T-cell (primary cell): ENCODE measurements around the gene SUV39H1. TPM values are rescaled to one million over a fixed set of nuclear protein-coding genes. Genes with fewer than 3 reads are reported as not detected.
A peak's percentile ranks its signal among the peaks of the same experiment; 100 is the strongest.
"Not testable (repeated sequence)": the region's sequence is repeated elsewhere in the genome, so short reads cannot be mapped to it uniquely, and the experiment has no call there.

ENCODE experiments used
- ATAC-seq, 4 experiments: fragments of 200-7000 bp in 3 of 4; fragments of 150-1000 bp in 1 of 4; cut with Tn5 transposase; replicated peaks in 1 of 4; 1 replicate in 3 of 4; 2 replicates in 1 of 4; pipeline ENCODE4 v1.10.0; 2021; ENCODE audit warnings: moderate library complexity in 3 of 4, mild to moderate bottlenecking in 2 of 4, moderate number of reproducible peaks in 1 of 4
- CTCF ChIA-PET, 2 donors: fragments of 300-600 bp; sonication (Branson Sonifier 250); formaldehyde crosslinking; loops; one replicate each; lab custom pipeline; 2022; ENCODE audit warnings: antibody characterized with exemption in 2 of 2; lab: Charles Lee
- POLR2A ChIA-PET, 2 donors: fragments of 300-600 bp; sonication (Branson Sonifier 250); formaldehyde crosslinking; loops; one replicate each; lab custom pipeline; 2022; ENCODE audit warnings: antibody characterized with exemption in 2 of 2; lab: Charles Lee
- DNase-seq, 35 experiments: peaks; one replicate each; pipeline versions ENCODE4 v3.0.0 to v3.0.0-alpha.2; 2013 to 2023
- H3K27ac ChIP-seq: one replicate; pipeline ENCODE4 v1.5.1; 2013; ENCODE audit warnings: low read length
- H3K27me3 ChIP-seq, 2 experiments: replicated peaks in 1 of 2; 1 replicate in 1 of 2; 2 replicates in 1 of 2; pipeline versions ENCODE4 v1.6.1 to v1.7.0; 2013; ENCODE audit warnings: low read length in 1 of 2, mixed read lengths in 1 of 2; ENCODE audit not compliant: control insufficient read depth in 2 of 2, insufficient read depth in 2 of 2; ENCODE audit errors: extremely low read depth in 1 of 2
- H3K36me3 ChIP-seq, 2 donors: 1 replicate in 1 of 2; 2 replicates in 1 of 2; pipeline versions ENCODE4 v1.6.1 to v1.7.0; 2013; ENCODE audit warnings: low read length in 1 of 2; ENCODE audit not compliant: control insufficient read depth in 2 of 2, insufficient read depth in 1 of 2; ENCODE audit errors: extremely low read depth in 1 of 2
- H3K4me1 ChIP-seq, 2 experiments: 1 replicate in 1 of 2; 2 replicates in 1 of 2; pipeline versions ENCODE4 v1.6.1 to v1.7.0; 2013; ENCODE audit warnings: low read length in 2 of 2, mixed read lengths in 1 of 2; ENCODE audit not compliant: insufficient read depth in 2 of 2, control insufficient read depth in 1 of 2; ENCODE audit errors: extremely low read depth in 1 of 2
- H3K4me3 ChIP-seq, 2 donors: 1 replicate in 1 of 2; 2 replicates in 1 of 2; pipeline versions ENCODE4 v1.5.1 to v1.7.0; 2013; ENCODE audit warnings: mild to moderate bottlenecking in 2 of 2, low read length in 1 of 2, moderate library complexity in 1 of 2; ENCODE audit not compliant: control insufficient read depth in 1 of 2; ENCODE audit errors: extremely low read depth in 1 of 2
- H3K9me3 ChIP-seq: 2 replicates; pipeline ENCODE4 v1.7.0; 2013
- H3K27ac Mint-ChIP-seq, 2 donors: one replicate each; pipeline ENCODE4 v1.8.0; 2020 to 2021; ENCODE audit warnings: mild to moderate bottlenecking in 2 of 2, mixed read lengths in 2 of 2
- H3K27me3 Mint-ChIP-seq, 2 donors: one replicate each; pipeline ENCODE4 v1.8.0; 2021 to 2022; ENCODE audit warnings: mixed read lengths in 2 of 2
- H3K36me3 Mint-ChIP-seq: one replicate; pipeline ENCODE4 v1.8.0; 2021; ENCODE audit warnings: mixed read lengths
- H3K4me1 Mint-ChIP-seq, 3 donors: one replicate each; pipeline ENCODE4 v1.8.0; 2020 to 2022; ENCODE audit warnings: mixed read lengths in 3 of 3, mild to moderate bottlenecking in 1 of 3
- H3K4me3 Mint-ChIP-seq, 3 donors: one replicate each; pipeline ENCODE4 v1.8.0; 2020 to 2022; ENCODE audit warnings: mild to moderate bottlenecking in 3 of 3, mixed read lengths in 3 of 3, moderate library complexity in 3 of 3
- H3K9me3 Mint-ChIP-seq, 3 donors: one replicate each; pipeline ENCODE4 v1.8.0; 2020 to 2022; ENCODE audit warnings: mixed read lengths in 3 of 3
- WGBS: methylation state at CpG from one replicate; pipeline ENCODE4 v1.1.5; 2013; ENCODE audit warnings: missing lambda C conversion rate; ENCODE audit not compliant: insufficient coverage; 5-methylcytosine and 5-hydroxymethylcytosine counted together
- total RNA-seq, 35 experiments: library from RNA in 6 of 35; stranded (reverse) in 6 of 35; fragments of 120-200 nt in 1 of 35; gene quantifications; one replicate each; pipeline versions ENCODE4 v1.2.1 to v1.2.4 and lab custom pipeline; 2013 to 2026

The SUV39H1 gene, protein sequence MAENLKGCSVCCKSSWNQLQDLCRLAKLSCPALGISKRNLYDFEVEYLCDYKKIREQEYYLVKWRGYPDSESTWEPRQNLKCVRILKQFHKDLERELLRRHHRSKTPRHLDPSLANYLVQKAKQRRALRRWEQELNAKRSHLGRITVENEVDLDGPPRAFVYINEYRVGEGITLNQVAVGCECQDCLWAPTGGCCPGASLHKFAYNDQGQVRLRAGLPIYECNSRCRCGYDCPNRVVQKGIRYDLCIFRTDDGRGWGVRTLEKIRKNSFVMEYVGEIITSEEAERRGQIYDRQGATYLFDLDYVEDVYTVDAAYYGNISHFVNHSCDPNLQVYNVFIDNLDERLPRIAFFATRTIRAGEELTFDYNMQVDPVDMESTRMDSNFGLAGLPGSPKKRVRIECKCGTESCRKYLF
- total RNA-seq (10 to 100 TPM in 3 of 5 donors, 1 to 10 TPM in 2; 7.6 to 12.0 (median 10.6) TPM), total RNA-seq (lab: John Stamatoyannopoulos, UW) (3.3 to 33.6 (median 12.0) reads per million in 29 experiments)
- 7.3 TPM for total RNA-seq (2013)

DNA sequence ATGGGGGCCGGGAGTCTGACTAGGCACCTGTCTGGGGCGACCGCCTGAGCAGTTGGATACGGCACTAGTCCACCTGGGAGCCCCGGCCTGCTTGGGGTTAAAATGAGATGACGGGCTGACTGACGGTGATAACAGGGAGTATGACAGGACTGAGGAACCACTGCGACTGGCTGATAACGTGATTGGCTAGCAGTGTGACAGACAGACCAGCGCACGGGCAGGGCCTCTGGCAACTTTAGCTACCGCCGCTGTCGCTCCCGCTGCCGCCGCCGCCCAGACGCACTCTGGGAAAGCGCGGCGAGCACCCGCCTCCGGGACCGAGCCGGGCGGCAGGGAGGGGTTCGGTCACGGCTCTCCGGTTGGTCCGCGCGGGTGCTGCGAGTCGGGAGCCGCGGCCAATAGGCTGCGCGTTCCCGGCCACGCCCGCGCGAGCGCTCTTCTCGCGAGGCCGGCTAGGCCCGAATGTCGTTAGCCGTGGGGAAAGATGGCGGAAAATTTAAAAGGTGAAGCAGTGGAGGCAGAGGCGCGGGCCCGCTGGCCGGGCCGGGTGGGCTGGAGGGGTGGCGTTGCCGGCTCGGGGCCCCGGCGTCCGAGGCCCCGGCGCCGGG lies at the start of gene SUV39H1:
SUV39H1 (plus strand) TSS at position 434 of the 608 bp plus-strand sequence; CDS start at position 485, 51 bp downstream.
- ChIA-PET CTCF (interaction anchor here in 1 of 2 donors (1.0 kb wide), 1 partner anchor 41 kb away, joined by 3 read pairs; no protein-coding TSS in a partner anchor), POLR2A (interaction anchor here (0.6 to 1.0 kb wide), 4 partner anchors 21 to 201 kb away, joined by 3 to 6 read pairs (median 3); partner anchors contain the start of genes PQBP1 (in 1 of the 2) and TIMM17B (in 1 of the 2))
- peaks cover 0 to 9% of the 10 kb centered on the region in 2 donors for H3K27me3 Mint-ChIP-seq
- H3K27ac Mint-ChIP-seq = peak within 1 kb of the TSS; percentile 93 to 98
- peak within 1 kb of the TSS; percentile 68 for H3K4me3 ChIP-seq
- H3K27ac ChIP-seq = peak within 1 kb of the TSS; percentile 75
- H3K9me3 Mint-ChIP-seq = no peaks in the 10 kb centered on the region
- H3K4me1 ChIP-seq = peaks cover 0 to 15% of the 10 kb centered on the region in 2 experiments
- no peaks in the 10 kb centered on the region for H3K27me3 ChIP-seq
- 0% methylated on average over 25 of the region's 66 CpGs for WGBS
- peak; percentile 94 to 97 (median 96) for ATAC-seq
- DNase-seq = peak; percentile 58 to 91 (median 82)
- H3K4me1 Mint-ChIP-seq = peaks cover 29 to 30% (median 30%) of the 10 kb centered on the region in 3 donors
- H3K36me3 ChIP-seq = peaks cover 0 to 21% of the 10 kb centered on the region in 2 donors
- peaks cover 10% of the 10 kb centered on the region for H3K36me3 Mint-ChIP-seq
- peak within 1 kb of the TSS; percentile 82 to 91 (median 90) for H3K4me3 Mint-ChIP-seq
- H3K9me3 ChIP-seq = no peaks in the 10 kb centered on the region

DNA sequence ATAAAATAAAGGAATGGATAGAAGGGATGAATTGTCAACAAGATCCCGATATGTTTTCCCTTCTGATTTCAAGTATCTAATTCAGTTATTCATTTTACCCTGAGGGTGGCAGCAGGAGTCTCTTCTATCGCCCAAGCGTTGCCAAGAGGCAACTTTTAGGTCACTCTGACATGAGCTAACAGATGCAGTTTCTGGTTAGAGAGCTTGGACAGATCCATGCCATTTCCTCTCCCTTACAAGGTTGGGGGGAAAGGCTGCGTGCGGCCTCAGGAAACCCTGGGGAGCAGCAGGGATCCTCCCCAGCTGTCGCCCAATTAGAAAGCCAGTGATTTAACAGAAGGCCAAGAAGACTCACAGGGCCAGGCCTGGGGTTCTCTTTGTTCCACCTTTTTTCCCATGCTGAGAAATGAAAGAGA lies 48.2 kb upstream of the SUV39H1 start:
- ATAC-seq = peak in 3 of 4 experiments; percentile 60 to 78 (median 75)
- no peaks in the 10 kb centered on the region for H3K9me3 ChIP-seq
- no peaks in the 10 kb centered on the region for H3K27me3 ChIP-seq
- no peak overlapping the region for H3K27ac ChIP-seq
- DNase-seq = peak in 33 of 35 experiments; percentile 1 to 68 (median 22)
- no peaks in the 10 kb centered on the region for H3K27me3 Mint-ChIP-seq
- peak overlapping the region; percentile 74 for H3K27ac Mint-ChIP-seq
- peaks cover 0 to 11% (median 6%) of the 10 kb centered on the region in 3 donors for H3K4me1 Mint-ChIP-seq
- H3K36me3 ChIP-seq = no peaks in the 10 kb centered on the region
- H3K9me3 Mint-ChIP-seq = no peaks in the 10 kb centered on the region
- no peaks in the 10 kb centered on the region for H3K4me1 ChIP-seq
- POLR2A ChIA-PET = interaction anchor here (0.5 to 0.9 kb wide), 7 partner anchors 9 to 379 kb away, joined by 3 to 10 read pairs (median 4); partner anchors contain the start of gene PQBP1 (in 1 of the 2)
- CTCF ChIA-PET = interaction anchor here (0.7 to 1.5 kb wide), 16 partner anchors 66 to 300 kb away, joined by 3 to 7 read pairs (median 4); partner anchors contain the start of genes PQBP1 (in 2 of the 2), HDAC6 (in 1 of the 2), SLC35A2 (in 1 of the 2) and TIMM17B (in 1 of the 2)
- WGBS = no CpG with 5 or more reads among the region's 6 CpGs
- H3K4me3 ChIP-seq = no peak overlapping the region
- no peaks in the 10 kb centered on the region for H3K36me3 Mint-ChIP-seq
- no peak overlapping the region for H3K4me3 Mint-ChIP-seq

DNA sequence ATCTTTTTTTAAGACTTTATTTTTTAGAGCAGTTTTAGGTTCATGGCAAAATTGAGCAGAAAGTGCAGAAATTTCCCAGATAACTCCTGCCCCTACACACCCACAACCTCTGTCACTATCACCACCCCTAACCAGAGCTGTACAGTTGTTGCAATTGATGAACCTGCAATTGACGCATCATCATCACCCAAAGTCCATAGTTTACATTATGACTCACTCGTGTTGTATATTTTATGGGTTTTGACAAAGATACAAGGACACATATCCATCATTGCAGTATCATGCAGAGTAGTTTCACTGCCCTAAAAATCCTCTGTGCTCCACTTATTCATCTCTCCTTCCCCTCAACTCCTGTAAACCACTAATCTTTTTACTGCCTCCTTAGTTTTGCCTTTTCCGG lies 47.4 kb upstream of the SUV39H1 start:
- POLR2A ChIA-PET = no interaction called here
- no CpG with 5 or more reads among the region's 3 CpGs for WGBS

DNA sequence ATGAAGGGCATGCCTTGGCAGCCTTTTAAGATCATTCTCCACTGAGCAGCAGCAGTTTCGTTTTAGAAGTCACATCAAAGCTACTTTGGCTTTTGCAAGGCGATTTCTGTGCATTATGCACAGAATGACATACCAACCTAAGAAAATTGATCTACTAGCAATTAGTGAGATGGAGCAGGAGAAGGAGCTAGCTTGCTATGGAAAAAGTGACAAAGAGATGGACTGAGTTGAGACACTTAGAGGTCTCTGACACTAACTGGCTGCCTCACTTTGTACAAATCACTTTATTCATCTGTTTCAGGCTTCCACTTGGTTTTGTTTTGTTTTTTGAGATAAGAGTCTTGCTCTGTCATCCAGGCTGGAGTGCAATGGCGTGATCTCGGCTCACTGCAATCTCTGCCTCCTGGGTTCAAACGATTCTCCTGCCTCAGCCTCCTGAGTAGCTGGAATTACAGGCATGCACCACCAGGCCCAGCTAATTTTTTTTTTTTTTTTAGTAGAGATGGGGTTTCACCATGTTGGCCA lies 44.4 kb upstream of the SUV39H1 start:
- H3K9me3 Mint-ChIP-seq, H3K9me3 ChIP-seq, ATAC-seq, H3K36me3 Mint-ChIP-seq, H3K27ac ChIP-seq, H3K27me3 ChIP-seq, H3K4me1 ChIP-seq, H3K4me3 ChIP-seq, H3K36me3 ChIP-seq, H3K27me3 Mint-ChIP-seq: not testable (repeated sequence)
- ChIA-PET CTCF (interaction anchor here in 1 of 2 donors (0.7 kb wide), 1 partner anchor 264 kb away, joined by 4 read pairs; no protein-coding TSS in a partner anchor), POLR2A (interaction anchor here in 1 of 2 donors (0.6 kb wide), 1 partner anchor 127 kb away, joined by 4 read pairs; no protein-coding TSS in a partner anchor)
- Mint-ChIP-seq H3K4me3 (peak overlapping the region in 1 of 3 donors; percentile 14), H3K27ac (peak overlapping the region; percentile 4 to 50), H3K4me1 (peaks cover 0 to 13% (median 6%) of the 10 kb centered on the region in 3 donors)
- peak in 1 of 35 experiments; percentile 11 for DNase-seq
- no CpG with 5 or more reads among the region's 5 CpGs for WGBS

More for the DNA sequence above, 47.4 kb upstream of the SUV39H1 start:
- Histone ChIP-seq H3K4me1 (no peaks in the 10 kb centered on the region), H3K9me3 (no peaks in the 10 kb centered on the region), H3K4me3 (no peak overlapping the region), H3K27ac (no peak overlapping the region), H3K27me3 (no peaks in the 10 kb centered on the region), H3K36me3 (no peaks in the 10 kb centered on the region)
- Mint-ChIP-seq H3K4me1 (peaks cover 0 to 13% (median 6%) of the 10 kb centered on the region in 3 donors), H3K27me3 (no peaks in the 10 kb centered on the region), H3K4me3 (no peak overlapping the region), H3K27ac (no peak overlapping the region), H3K9me3 (no peaks in the 10 kb centered on the region), H3K36me3 (no peaks in the 10 kb centered on the region)
- ATAC-seq = no peak
- CTCF ChIA-PET = interaction anchor here (0.7 to 1.5 kb wide), 5 partner anchors 200 to 1512 kb away, joined by 3 to 6 read pairs (median 4); partner anchors contain the start of gene PQBP1 (in 1 of the 2)
- no peak for DNase-seq

DNA sequence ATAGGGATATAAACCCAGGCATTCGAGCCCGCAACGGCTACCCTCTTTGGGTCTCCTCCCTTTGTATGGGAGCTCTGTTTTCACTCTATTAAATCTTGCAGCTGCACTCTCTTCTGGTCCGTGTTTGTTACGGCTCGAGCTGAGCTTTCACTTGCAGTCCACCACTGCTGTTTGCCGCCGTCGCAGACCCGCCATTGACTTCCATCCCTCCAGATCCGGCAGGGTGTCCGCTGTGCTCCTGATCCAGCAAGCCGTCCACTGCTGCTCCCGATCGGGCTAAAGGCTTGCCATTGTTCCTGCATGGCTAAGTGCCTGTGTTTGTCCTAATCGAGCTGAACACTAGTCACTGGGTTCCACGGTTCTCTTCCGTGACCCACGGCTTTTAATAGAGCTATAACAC lies 41.8 kb upstream of the SUV39H1 start:
- not testable (repeated sequence) for DNase-seq, ATAC-seq, H3K36me3 Mint-ChIP-seq, H3K36me3 ChIP-seq, H3K27ac Mint-ChIP-seq, H3K4me3 Mint-ChIP-seq, H3K4me3 ChIP-seq, H3K27me3 ChIP-seq, H3K9me3 ChIP-seq, H3K27ac ChIP-seq, H3K4me1 ChIP-seq, H3K27me3 Mint-ChIP-seq, H3K9me3 Mint-ChIP-seq
- ChIA-PET CTCF (interaction anchor here in 1 of 2 donors (0.6 kb wide), 1 partner anchor 13 kb away, joined by 7 read pairs; no protein-coding TSS in a partner anchor), POLR2A (interaction anchor here in 1 of 2 donors (0.6 kb wide), 1 partner anchor 259 kb away, joined by 5 read pairs; no protein-coding TSS in a partner anchor)
- H3K4me1 Mint-ChIP-seq = peaks cover 0 to 11% (median 4%) of the 10 kb centered on the region in 3 donors
- WGBS = 95% methylated on average over 7 of the region's 19 CpGs
